ENCODE results near the gene OVOL1. TPM values are rescaled to one million over a fixed set of nuclear protein-coding genes. Genes with fewer than 3 reads are reported as not detected.

Gene OVOL1
- total and polyA plus RNA-seq, 2 of the 8 experiments (the other 6 are each of a cell fraction or from before 2014, with no cell fraction given): 2.6 to 3.4 TPM

DNA sequence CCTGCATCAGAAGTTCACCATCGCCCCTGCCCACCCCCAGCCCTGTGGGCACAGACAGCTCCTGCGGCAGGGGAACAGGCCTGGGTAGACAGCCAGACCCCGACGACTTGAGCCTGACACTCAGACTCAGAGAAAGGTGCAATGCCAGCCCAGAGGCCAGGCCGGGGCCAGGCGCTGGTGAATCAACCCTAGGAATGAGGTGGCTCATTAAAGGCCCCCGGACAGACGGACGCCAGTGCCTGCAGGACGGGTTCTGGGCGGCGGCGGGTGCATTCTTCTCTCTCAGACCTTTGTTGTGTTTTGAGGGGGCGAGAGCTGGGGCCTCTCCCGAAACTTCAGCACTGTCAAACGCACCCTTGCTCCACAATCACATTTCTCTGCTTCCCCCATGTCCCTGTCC lies 5.6 kb downstream of the OVOL1 start:
- H2BK120ac ChIP-seq (replicated peaks; ENCODE audit: low read depth, low read length): no peak overlapping the region
- POLR2A ChIA-PET (ENCODE audit: partially characterized antibody): interaction anchor here (1.1 to 1.5 kb wide), 4 partner anchors 9 to 72 kb away, joined by 3 to 8 read pairs (median 4); partner anchors contain the start of genes CFL1 and RNASEH2C
- no peak for TF ChIP-seq POLR2AphosphoS5 (IDR thresholded peaks at IDR 0.05; ENCODE audit: low read depth, low read length)
- TF ChIP-seq RFX5 (IDR thresholded peaks at IDR 0.05; ENCODE audit: borderline replicate concordance, low read depth, low read length): no peak

More for the DNA sequence above, 5.6 kb downstream of the OVOL1 start:
- no peak overlapping the region for H3K4me3 ChIP-seq (ENCODE audit: extremely low read depth in 1 of 4, insufficient read depth in 2 of 4, low read depth in 3 of 4, low read length in 4 of 4)
- CTCF ChIA-PET (ENCODE audit: partially characterized antibody): interaction anchor here (0.7 to 12.7 kb wide), 14 partner anchors 8 to 95 kb away, joined by 3 to 128 read pairs (median 3); partner anchors contain the start of gene AP5B1
- no peak overlapping the region for H3K27ac ChIP-seq (ENCODE audit: low read depth, low read length)
- no peak overlapping the region for H2BK20ac ChIP-seq (ENCODE audit: low read length)
- H4K20me1 ChIP-seq (replicated peaks in 1 of 2; ENCODE audit: control insufficient read depth in 1 of 2, insufficient read depth in 2 of 2, low read length in 2 of 2): no peaks in the 10 kb centered on the region
- H3K18ac ChIP-seq (ENCODE audit: extremely low read depth, low read length): no peak overlapping the region
- peaks cover 0 to 3% (median 0%) of the 10 kb centered on the region in 4 experiments; a peak in 3 of 8 replicates for H3K36me3 ChIP-seq (ENCODE audit: control insufficient read depth in 2 of 4, insufficient read depth in 4 of 4, low read length in 3 of 4)
- no peak overlapping the region for H2BK12ac ChIP-seq (ENCODE audit: low read depth, low read length)
- DNase-seq (ENCODE audit: low read depth in 1 of 2, low spot score in 2 of 2) (no peak), FAIRE-seq (no peak)
- peaks cover 0 to 17% (median 12%) of the 10 kb centered on the region in 4 experiments; a peak in 5 of 7 replicates for H3K27me3 ChIP-seq (replicated peaks in 1 of 4; ENCODE audit: control insufficient read depth in 3 of 4, extremely low read depth in 1 of 4, insufficient read depth in 3 of 4, low read length in 3 of 4)
- H2AFZ ChIP-seq (ENCODE audit: low read length): no peak overlapping the region
- H3K56ac ChIP-seq (replicated peaks; ENCODE audit: insufficient read length, low read depth, low read length): no peak overlapping the region
- 0 out of 2 replicates have a peak, but pooled peaks cover 3% of the 10 kb centered on the region for H3K79me1 ChIP-seq (ENCODE audit: low read depth, low read length)
- 95% methylated on average over 13 of the region's 16 CpGs; no CpG with 5 or more reads in 1 of the 2 experiments for WGBS, 2 experiments (ENCODE audit: extremely low coverage in 1 of 2, insufficient coverage in 1 of 2, insufficient read length in 1 of 2, insufficient replicate concordance in 2 of 2, low coverage in 1 of 2, low lambda C conversion rate in 2 of 2, missing lambda C conversion rate in 1 of 2)
- no peak overlapping the region for H2BK5ac ChIP-seq (ENCODE audit: low read depth, low read length)
- no peak overlapping the region for H4K5ac ChIP-seq (ENCODE audit: insufficient read length, low read depth, low read length)
- no peak overlapping the region for H4K91ac ChIP-seq (replicated peaks; ENCODE audit: insufficient read length, low read length)
- H3K9me3 ChIP-seq (ENCODE audit: insufficient read depth in 2 of 2, low read depth in 1 of 2, low read length in 1 of 2): no peaks in the 10 kb centered on the region
- no peak overlapping the region for H3K9ac ChIP-seq (replicated peaks in 1 of 4; ENCODE audit: extremely low read depth in 1 of 4, low read depth in 3 of 4, low read length in 3 of 4)
- H3K23ac ChIP-seq (ENCODE audit: insufficient read length): no peak overlapping the region
- H2BK15ac ChIP-seq (ENCODE audit: low read length): no peak overlapping the region
- H3K79me2 ChIP-seq (ENCODE audit: control insufficient read depth in 1 of 2, insufficient read depth in 2 of 2, low read length in 2 of 2): no peaks in the 10 kb centered on the region
- H3K4ac ChIP-seq (replicated peaks; ENCODE audit: insufficient read length, low read depth, low read length): no peak overlapping the region
- no peak overlapping the region for H3K14ac ChIP-seq (ENCODE audit: insufficient read length)
- no peak overlapping the region for H3K4me2 ChIP-seq (ENCODE audit: insufficient read depth in 1 of 2, low read depth in 2 of 2, low read length in 2 of 2)
- peaks cover 14 to 29% (median 25%) of the 10 kb centered on the region in 4 experiments for H3K4me1 ChIP-seq (replicated peaks in 1 of 4; ENCODE audit: control insufficient read depth in 3 of 4, insufficient read depth in 4 of 4, low read length in 3 of 4)
- H4K8ac ChIP-seq (ENCODE audit: extremely low read depth, insufficient read depth, low read length): no peak overlapping the region
- peaks cover 5% of the 10 kb centered on the region; the same call in 1 of the 2 replicates for H3K23me2 ChIP-seq (ENCODE audit: low read depth, low read length)
- 0 out of 2 replicates have a peak overlapping the region, but pooled peaks have one; percentile 72 for H2AK5ac ChIP-seq (ENCODE audit: low read depth, low read length)
